Gastroesophageal sphincter (tissue), 4 donors: ENCODE measurements around the gene RGS14. TPM values are rescaled to one million over a fixed set of nuclear protein-coding genes. Genes with fewer than 3 reads are reported as not detected.

ENCODE experiments used
- ATAC-seq: fragments of 150-250 bp; one replicate; pipeline ENCODE4 v1.9.1; 2016; ENCODE audit warnings: mild to moderate bottlenecking, moderate library complexity
- H3K27ac ChIP-seq, 4 donors: fragments of 200-600 bp; sonication (generic) in 3 of 4; 1 replicate in 3 of 4; 2 replicates in 1 of 4; pipeline ENCODE4 v1.5.1; 2016 to 2019
- H3K27me3 ChIP-seq: fragments of 200-600 bp; sonication (generic); one replicate; pipeline ENCODE4 v1.5.1; 2019
- H3K36me3 ChIP-seq, 2 donors: fragments of 200-600 bp; sonication (generic); one replicate each; pipeline ENCODE4 v1.5.1; 2019; ENCODE audit warnings: control low read depth in 1 of 2
- H3K4me1 ChIP-seq, 3 donors: fragments of 200-600 bp; sonication (generic); 1 replicate in 2 of 3; 2 replicates in 1 of 3; pipeline ENCODE4 v1.5.1; 2016 to 2019; ENCODE audit warnings: control low read depth in 2 of 3
- H3K4me3 ChIP-seq, 2 donors: fragments of 200-600 bp; sonication (generic); one replicate each; pipeline ENCODE4 v1.5.1; 2019; ENCODE audit warnings: mild to moderate bottlenecking in 1 of 2, moderate library complexity in 1 of 2
- H3K9me3 ChIP-seq, 3 donors: fragments of 200-600 bp; sonication (generic); one replicate each; pipeline ENCODE4 v1.5.1; 2017 to 2019; ENCODE audit warnings: control low read depth in 2 of 3
- EP300 ChIP-seq: sonication (generic); formaldehyde crosslinking; IDR thresholded peaks from one replicate; pipeline ENCODE4 v1.6.1; 2017; ENCODE audit warnings: antibody characterized with exemption, mild to moderate bottlenecking
- POLR2A ChIP-seq, 2 donors: fragments of 450-650 bp; IDR thresholded peaks; one replicate each; pipeline ENCODE4 v1.6.1; 2017; ENCODE audit warnings: antibody characterized with exemption in 2 of 2, mild to moderate bottlenecking in 2 of 2, moderate library complexity in 1 of 2
- POLR2AphosphoS5 ChIP-seq: sonication (generic); formaldehyde crosslinking; IDR thresholded peaks from one replicate; pipeline ENCODE4 v1.6.1; 2017; ENCODE audit warnings: antibody characterized with exemption
- WGBS, 2 donors: methylation state at CpG; one replicate each; pipeline ENCODE4 v1.1.5; 2018; ENCODE audit warnings: low coverage in 1 of 2; 5-methylcytosine and 5-hydroxymethylcytosine counted together
- total RNA-seq, 4 donors: library from RNA; depleted of rRNA; stranded (reverse); fragments of >200 nt; gene quantifications; one replicate each; pipeline ENCODE4 v1.1.0, GENCODE V29; 2016
- TF ChIP-seq, protein P1 (sequence below), 4 experiments: fragments of 200-600 bp in 2 of 4; fragments of 450-650 bp in 2 of 4; sonication (generic) in 1 of 4; IDR thresholded peaks; one replicate each; pipeline ENCODE4 v1.5.1; 2017 to 2019; ENCODE audit warnings: antibody characterized with exemption in 4 of 4, mild to moderate bottlenecking in 2 of 4, moderate library complexity in 2 of 4

RGS14 gene
- total RNA-seq, 4 donors from 2014 or later = 7.6 to 20.1 (median 13.7) TPM

- WGBS, 2 donors = 83% methylated on average over 1 of the region's 5 CpGs; no CpG with 5 or more reads in 1 of the 2 donors
- TF ChIP-seq EP300 = no peak
- TF ChIP-seq, protein P1, sequence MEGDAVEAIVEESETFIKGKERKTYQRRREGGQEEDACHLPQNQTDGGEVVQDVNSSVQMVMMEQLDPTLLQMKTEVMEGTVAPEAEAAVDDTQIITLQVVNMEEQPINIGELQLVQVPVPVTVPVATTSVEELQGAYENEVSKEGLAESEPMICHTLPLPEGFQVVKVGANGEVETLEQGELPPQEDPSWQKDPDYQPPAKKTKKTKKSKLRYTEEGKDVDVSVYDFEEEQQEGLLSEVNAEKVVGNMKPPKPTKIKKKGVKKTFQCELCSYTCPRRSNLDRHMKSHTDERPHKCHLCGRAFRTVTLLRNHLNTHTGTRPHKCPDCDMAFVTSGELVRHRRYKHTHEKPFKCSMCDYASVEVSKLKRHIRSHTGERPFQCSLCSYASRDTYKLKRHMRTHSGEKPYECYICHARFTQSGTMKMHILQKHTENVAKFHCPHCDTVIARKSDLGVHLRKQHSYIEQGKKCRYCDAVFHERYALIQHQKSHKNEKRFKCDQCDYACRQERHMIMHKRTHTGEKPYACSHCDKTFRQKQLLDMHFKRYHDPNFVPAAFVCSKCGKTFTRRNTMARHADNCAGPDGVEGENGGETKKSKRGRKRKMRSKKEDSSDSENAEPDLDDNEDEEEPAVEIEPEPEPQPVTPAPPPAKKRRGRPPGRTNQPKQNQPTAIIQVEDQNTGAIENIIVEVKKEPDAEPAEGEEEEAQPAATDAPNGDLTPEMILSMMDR (IDR thresholded peaks at IDR 0.05) = no peak
- no peak for TF ChIP-seq POLR2AphosphoS5
- no peak for TF ChIP-seq POLR2A (IDR thresholded peaks at IDR 0.05)
Measured at GRCh38 chr5:177392765-177393164, 35.0 kb downstream of the RGS14 start.

DNA sequence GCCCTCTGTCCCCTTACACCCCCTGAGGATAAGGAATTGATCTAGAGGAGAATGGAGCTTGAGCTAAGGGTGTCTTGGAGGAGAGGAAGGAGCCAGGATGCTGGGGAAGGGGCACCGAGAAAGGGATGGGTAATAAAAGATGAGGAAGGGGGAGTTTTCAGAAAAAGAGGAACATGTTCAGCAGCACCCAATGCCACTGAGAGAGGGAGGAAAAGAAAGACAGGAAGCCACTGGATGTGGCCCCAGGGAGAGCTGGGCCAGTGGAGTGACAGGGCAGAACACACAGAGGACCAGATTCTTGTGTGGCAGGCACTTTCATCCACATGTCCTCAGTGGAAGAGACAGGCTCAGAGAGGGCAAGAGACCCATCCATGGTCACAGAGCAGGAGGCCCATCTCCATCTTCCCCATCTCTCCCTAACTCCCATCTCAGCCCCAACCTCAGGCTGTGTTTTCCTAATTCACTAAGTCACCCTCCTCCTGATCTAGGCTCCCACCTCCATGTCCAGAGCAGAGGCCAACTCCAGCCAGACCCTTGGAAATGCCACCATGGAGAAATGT, 35.6 kb downstream of the RGS14 start:
- no peaks in the 10 kb centered on the region for H3K36me3 ChIP-seq
- ATAC-seq = no peak
- H3K4me1 ChIP-seq = peaks cover 0 to 16% (median 5%) of the 10 kb centered on the region in 3 donors
- peaks cover 53% of the 10 kb centered on the region for H3K27me3 ChIP-seq
- no peaks in the 10 kb centered on the region for H3K9me3 ChIP-seq
- no peak overlapping the region for H3K27ac ChIP-seq
- WGBS, 2 donors = 100% methylated on average over 1 of the region's 1 CpG; no CpG with 5 or more reads in 1 of the 2 donors
- no peak for TF ChIP-seq POLR2AphosphoS5
- no peak for TF ChIP-seq EP300
- TF ChIP-seq, protein P1 (IDR thresholded peaks at IDR 0.05) = no peak
- no peak overlapping the region for H3K4me3 ChIP-seq

More at GRCh38 chr5:177392765-177393164, 35.0 kb downstream of the RGS14 start:
- Histone ChIP-seq H3K36me3 (no peaks in the 10 kb centered on the region), H3K4me1 (peaks cover 0 to 16% (median 5%) of the 10 kb centered on the region in 3 donors), H3K9me3 (no peaks in the 10 kb centered on the region), H3K27me3 (peaks cover 53% of the 10 kb centered on the region), H3K4me3 (no peak overlapping the region), H3K27ac (no peak overlapping the region)
- ATAC-seq = no peak

- Histone ChIP-seq H3K27me3 (peaks cover 54% of the 10 kb centered on the region), H3K27ac (no peak overlapping the region), H3K4me3 (no peak overlapping the region), H3K9me3 (no peaks in the 10 kb centered on the region), H3K4me1 (peaks cover 0 to 14% (median 5%) of the 10 kb centered on the region in 3 donors), H3K36me3 (no peaks in the 10 kb centered on the region)
- no peak for ATAC-seq
- WGBS, 2 donors = 20 to 60% methylated on average over 1 of the region's 5 CpGs
- TF ChIP-seq, protein P1 (IDR thresholded peaks at IDR 0.05) = no peak
Measured at GRCh38 chr5:177393990-177394389, 36.3 kb downstream of the RGS14 start.

GRCh38 chr5:177396078-177396477, 38.4 kb downstream of the RGS14 start:
- WGBS, 2 donors = 38% methylated on average over 2 of the region's 8 CpGs; no CpG with 5 or more reads in 1 of the 2 donors
- no peak overlapping the region for H3K4me3 ChIP-seq
- H3K9me3 ChIP-seq = no peaks in the 10 kb centered on the region
- no peak for ATAC-seq
- H3K27ac ChIP-seq = no peak overlapping the region
- no peaks in the 10 kb centered on the region for H3K36me3 ChIP-seq
- TF ChIP-seq POLR2AphosphoS5 = no peak
- TF ChIP-seq POLR2A (IDR thresholded peaks at IDR 0.05) = no peak
- TF ChIP-seq EP300 = no peak
- TF ChIP-seq, protein P1 (IDR thresholded peaks at IDR 0.05) = no peak
- peaks cover 61% of the 10 kb centered on the region for H3K27me3 ChIP-seq
- H3K4me1 ChIP-seq = peaks cover 0 to 11% (median 8%) of the 10 kb centered on the region in 3 donors

GRCh38 chr5:177396807-177397206, 39.1 kb downstream of the RGS14 start:
- peaks cover 0 to 11% (median 8%) of the 10 kb centered on the region in 3 donors for H3K4me1 ChIP-seq
- ATAC-seq = no peak
- WGBS, 2 donors = 84% methylated on average over 5 of the region's 10 CpGs; no CpG with 5 or more reads in 1 of the 2 donors
- H3K9me3 ChIP-seq = no peaks in the 10 kb centered on the region
- H3K27me3 ChIP-seq = peaks cover 68% of the 10 kb centered on the region
- H3K36me3 ChIP-seq = no peaks in the 10 kb centered on the region
- no peak overlapping the region for H3K4me3 ChIP-seq
- H3K27ac ChIP-seq = no peak overlapping the region
- no peak for TF ChIP-seq EP300
- TF ChIP-seq, protein P1 (IDR thresholded peaks at IDR 0.05) = no peak
- no peak for TF ChIP-seq POLR2A (IDR thresholded peaks at IDR 0.05)
- no peak for TF ChIP-seq POLR2AphosphoS5
